Measurements from ENCODE around the gene QPCT.

Gene QPCT

GRCh38 chr2:37364351-37364750 lies 19.9 kb downstream of the QPCT start:
- peak; percentile 75 to 85 for DNase-seq
- Histone ChIP-seq H3K9ac (ENCODE audit: low read length) (no peak overlapping the region), H4K12ac (ENCODE audit: low read depth, low read length) (no peak overlapping the region), H3K4me1 (ENCODE audit: control insufficient read depth in 1 of 2, insufficient read depth in 2 of 2, low read length in 2 of 2) (peaks cover 3 to 8% of the 10 kb centered on the region in 2 experiments), H2BK12ac (ENCODE audit: low read length) (peak overlapping the region; percentile 75), H2BK5ac (ENCODE audit: low read depth, low read length, poor library complexity) (peak overlapping the region; percentile 55), H3K9me3 (ENCODE audit: insufficient read depth, low read depth, low read length) (peaks cover 2% of the 10 kb centered on the region), H4K91ac (ENCODE audit: low read depth, low read length) (no peak overlapping the region), H3K4me2 (ENCODE audit: low read length) (no peak overlapping the region), H3K79me2 (ENCODE audit: control insufficient read depth, insufficient read depth, low read length, poor library complexity) (no peaks in the 10 kb centered on the region), H2AFZ (ENCODE audit: insufficient read depth, low read length, poor library complexity) (no peak overlapping the region), H3K27ac (ENCODE audit: low read depth, low read length) (no peak overlapping the region), H3K23ac (ENCODE audit: low read length) (no peak overlapping the region), H3K36me3 (ENCODE audit: control insufficient read depth in 1 of 2, insufficient read depth in 2 of 2, low read length in 2 of 2) (no peaks in the 10 kb centered on the region), H3K79me1 (ENCODE audit: low read length) (no peaks in the 10 kb centered on the region), H3K18ac (ENCODE audit: low read length) (no peak overlapping the region), H3K27me3 (ENCODE audit: insufficient read depth, low read length) (no peaks in the 10 kb centered on the region), H3K14ac (ENCODE audit: low read length) (no peak overlapping the region), H2BK120ac (ENCODE audit: insufficient read depth, low read length, poor library complexity) (no peak overlapping the region), H3K4ac (ENCODE audit: low read depth, low read length) (no peak overlapping the region), H3K4me3 (ENCODE audit: low read depth, low read length) (no peak overlapping the region), H4K8ac (ENCODE audit: low read depth, low read length) (no peak overlapping the region), H2AK5ac (ENCODE audit: low read length) (no peak overlapping the region)
- WGBS (ENCODE audit: extremely low coverage, insufficient coverage, insufficient read length) = no CpG with 5 or more reads among the region's 6 CpGs

GRCh38 chr2:37365669-37366068 lies 21.2 kb downstream of the QPCT start:
- no peak overlapping the region for H2AK5ac ChIP-seq (ENCODE audit: low read length)
- no peak overlapping the region for H4K8ac ChIP-seq (ENCODE audit: low read depth, low read length)
- no peak overlapping the region for H2BK120ac ChIP-seq (ENCODE audit: insufficient read depth, low read length, poor library complexity)
- H3K27me3 ChIP-seq (ENCODE audit: insufficient read depth, low read length) = no peaks in the 10 kb centered on the region
- no peak overlapping the region for H3K27ac ChIP-seq (ENCODE audit: low read depth, low read length)
- no peaks in the 10 kb centered on the region for H3K79me1 ChIP-seq (ENCODE audit: low read length)
- no peak overlapping the region for H3K4me2 ChIP-seq (ENCODE audit: low read length)
- H3K14ac ChIP-seq (ENCODE audit: low read length) = no peak overlapping the region
- H3K79me2 ChIP-seq (ENCODE audit: control insufficient read depth, insufficient read depth, low read length, poor library complexity) = no peaks in the 10 kb centered on the region
- no peak overlapping the region for H3K18ac ChIP-seq (ENCODE audit: low read length)
- DNase-seq = peak in 1 of 2 donors; percentile 47
- H2AFZ ChIP-seq (ENCODE audit: insufficient read depth, low read length, poor library complexity) = no peak overlapping the region
- H3K4me1 ChIP-seq (ENCODE audit: control insufficient read depth in 1 of 2, insufficient read depth in 2 of 2, low read length in 2 of 2) = peaks cover 3 to 8% of the 10 kb centered on the region in 2 experiments
- H2BK5ac ChIP-seq (ENCODE audit: low read depth, low read length, poor library complexity) = no peak overlapping the region
- H4K91ac ChIP-seq (ENCODE audit: low read depth, low read length) = no peak overlapping the region
- H3K9ac ChIP-seq (ENCODE audit: low read length) = no peak overlapping the region
- H3K9me3 ChIP-seq (ENCODE audit: insufficient read depth, low read depth, low read length) = peaks cover 2% of the 10 kb centered on the region
- no peak overlapping the region for H3K4ac ChIP-seq (ENCODE audit: low read depth, low read length)
- no CpG with 5 or more reads among the region's 2 CpGs for WGBS (ENCODE audit: extremely low coverage, insufficient coverage, insufficient read length)
- H3K23ac ChIP-seq (ENCODE audit: low read length) = no peak overlapping the region
- H3K36me3 ChIP-seq (ENCODE audit: control insufficient read depth in 1 of 2, insufficient read depth in 2 of 2, low read length in 2 of 2) = no peaks in the 10 kb centered on the region
- peak overlapping the region; percentile 38 for H2BK12ac ChIP-seq (ENCODE audit: low read length)
- no peak overlapping the region for H3K4me3 ChIP-seq (ENCODE audit: low read depth, low read length)
- no peak overlapping the region for H4K12ac ChIP-seq (ENCODE audit: low read depth, low read length)

- Histone ChIP-seq H2BK120ac (ENCODE audit: insufficient read depth, low read length, poor library complexity) (no peak overlapping the region), H4K91ac (ENCODE audit: low read depth, low read length) (no peak overlapping the region), H2BK5ac (ENCODE audit: low read depth, low read length, poor library complexity) (no peak overlapping the region), H3K9ac (ENCODE audit: low read length) (no peak overlapping the region), H3K79me1 (ENCODE audit: low read length) (no peaks in the 10 kb centered on the region), H3K23ac (ENCODE audit: low read length) (no peak overlapping the region), H3K18ac (ENCODE audit: low read length) (no peak overlapping the region), H2AFZ (ENCODE audit: insufficient read depth, low read length, poor library complexity) (no peak overlapping the region), H4K8ac (ENCODE audit: low read depth, low read length) (no peak overlapping the region), H4K12ac (ENCODE audit: low read depth, low read length) (no peak overlapping the region), H3K27me3 (ENCODE audit: insufficient read depth, low read length) (no peaks in the 10 kb centered on the region), H3K14ac (ENCODE audit: low read length) (no peak overlapping the region), H2AK5ac (ENCODE audit: low read length) (no peak overlapping the region), H3K36me3 (ENCODE audit: control insufficient read depth in 1 of 2, insufficient read depth in 2 of 2, low read length in 2 of 2) (no peaks in the 10 kb centered on the region), H3K9me3 (ENCODE audit: insufficient read depth, low read depth, low read length) (no peaks in the 10 kb centered on the region), H3K4me2 (ENCODE audit: low read length) (no peak overlapping the region), H3K4ac (ENCODE audit: low read depth, low read length) (no peak overlapping the region), H3K4me3 (ENCODE audit: low read depth, low read length) (no peak overlapping the region), H3K4me1 (ENCODE audit: control insufficient read depth in 1 of 2, insufficient read depth in 2 of 2, low read length in 2 of 2) (peaks cover 3 to 8% of the 10 kb centered on the region in 2 experiments), H2BK12ac (ENCODE audit: low read length) (peak overlapping the region; percentile 5), H3K27ac (ENCODE audit: low read depth, low read length) (no peak overlapping the region), H3K79me2 (ENCODE audit: control insufficient read depth, insufficient read depth, low read length, poor library complexity) (no peaks in the 10 kb centered on the region)
- no CpG with 5 or more reads among the region's 4 CpGs for WGBS (ENCODE audit: extremely low coverage, insufficient coverage, insufficient read length)
- no peak for DNase-seq
Observed at GRCh38 chr2:37366773-37367172, 22.3 kb downstream of the QPCT start.

- no peak overlapping the region for H3K9ac ChIP-seq (ENCODE audit: low read length)
- H3K4me3 ChIP-seq (ENCODE audit: low read depth, low read length) = no peak overlapping the region
- no peak overlapping the region for H4K8ac ChIP-seq (ENCODE audit: low read depth, low read length)
- no peak overlapping the region for H2BK12ac ChIP-seq (ENCODE audit: low read length)
- H2AFZ ChIP-seq (ENCODE audit: insufficient read depth, low read length, poor library complexity) = no peak overlapping the region
- no peak overlapping the region for H3K27ac ChIP-seq (ENCODE audit: low read depth, low read length)
- no peaks in the 10 kb centered on the region for H3K36me3 ChIP-seq (ENCODE audit: control insufficient read depth in 1 of 2, insufficient read depth in 2 of 2, low read length in 2 of 2)
- H3K23ac ChIP-seq (ENCODE audit: low read length) = no peak overlapping the region
- no peaks in the 10 kb centered on the region for H3K9me3 ChIP-seq (ENCODE audit: insufficient read depth, low read depth, low read length)
- H3K4ac ChIP-seq (ENCODE audit: low read depth, low read length) = no peak overlapping the region
- peaks cover 3 to 8% of the 10 kb centered on the region in 2 experiments for H3K4me1 ChIP-seq (ENCODE audit: control insufficient read depth in 1 of 2, insufficient read depth in 2 of 2, low read length in 2 of 2)
- no peaks in the 10 kb centered on the region for H3K79me2 ChIP-seq (ENCODE audit: control insufficient read depth, insufficient read depth, low read length, poor library complexity)
- no peak overlapping the region for H2AK5ac ChIP-seq (ENCODE audit: low read length)
- no CpG with 5 or more reads among the region's 7 CpGs for WGBS (ENCODE audit: extremely low coverage, insufficient coverage, insufficient read length)
- DNase-seq = no peak
- no peak overlapping the region for H3K14ac ChIP-seq (ENCODE audit: low read length)
- no peak overlapping the region for H3K4me2 ChIP-seq (ENCODE audit: low read length)
- H2BK5ac ChIP-seq (ENCODE audit: low read depth, low read length, poor library complexity) = no peak overlapping the region
- H3K79me1 ChIP-seq (ENCODE audit: low read length) = no peaks in the 10 kb centered on the region
- H4K91ac ChIP-seq (ENCODE audit: low read depth, low read length) = no peak overlapping the region
- H2BK120ac ChIP-seq (ENCODE audit: insufficient read depth, low read length, poor library complexity) = no peak overlapping the region
- no peak overlapping the region for H4K12ac ChIP-seq (ENCODE audit: low read depth, low read length)
- H3K27me3 ChIP-seq (ENCODE audit: insufficient read depth, low read length) = no peaks in the 10 kb centered on the region
- H3K18ac ChIP-seq (ENCODE audit: low read length) = no peak overlapping the region
Observed at GRCh38 chr2:37367310-37367709, 22.9 kb downstream of the QPCT start.

Data from trophoblast cell (in vitro differentiated cells and primary cell).